Testis (tissue), 3 donors: ENCODE data around the gene TDRD9. TPM values are rescaled to one million over a fixed set of nuclear protein-coding genes. Genes with fewer than 3 reads are reported as not detected.

Source experiments
- DNase-seq: peaks from one replicate; pipeline ENCODE4 v3.0.0-alpha.2; 2019
- H3K27ac ChIP-seq, 2 donors: fragments of 200-600 bp; sonication (generic); one replicate each; pipeline ENCODE4 v1.5.1; 2019
- H3K27me3 ChIP-seq: fragments of 200-600 bp; sonication (generic); one replicate; pipeline ENCODE4 v1.5.1; 2019
- H3K36me3 ChIP-seq: fragments of 200-600 bp; sonication (generic); one replicate; pipeline ENCODE4 v1.5.1; 2017; ENCODE audit warnings: low read depth; ENCODE audit errors: missing control alignments
- H3K4me1 ChIP-seq: fragments of 200-600 bp; sonication (generic); one replicate; pipeline ENCODE4 v1.5.1; 2019
- H3K4me3 ChIP-seq, 2 donors: fragments of 200-600 bp; sonication (generic); one replicate each; pipeline ENCODE4 v1.5.1; 2017 to 2019
- H3K9me3 ChIP-seq: fragments of 200-600 bp; sonication (generic); one replicate; pipeline ENCODE4 v1.5.1; 2017
- CTCF ChIP-seq, 3 experiments: fragments of 450-650 bp in 2 of 3; fragments of 200-600 bp in 1 of 3; sonication (generic) in 1 of 3; IDR thresholded peaks; one replicate each; pipeline ENCODE4 v1.5.1; 2016 to 2019; ENCODE audit warnings: antibody characterized with exemption in 3 of 3, mild to moderate bottlenecking in 2 of 3, moderate library complexity in 1 of 3
- POLR2A ChIP-seq: fragments of 450-650 bp; IDR thresholded peaks from one replicate; pipeline ENCODE4 v1.6.1; 2017; ENCODE audit warnings: antibody characterized with exemption, mild to moderate bottlenecking, moderate library complexity
- WGBS, 2 donors: methylation state at CpG; one replicate each; pipeline ENCODE4 v1.1.5; 2018; 5-methylcytosine and 5-hydroxymethylcytosine counted together
- intact Hi-C: fragments of 100-400 bp; cut with DNase I; formaldehyde crosslinking; loops from one replicate; pipeline ENCODE4 v1.15.1; 2023; ENCODE audit warnings: low total_unique reads
- polyA plus RNA-seq: library from polyadenylated mRNA; stranded (reverse); fragments of 350-450 nt; fragmentation: Illumina TruSeq; extraction: RNeasy Lipid Tissue Mini Kit (QIAGEN cat#74804); gene quantifications from one replicate; pipeline ENCODE4 v1.2.3, GENCODE V29; 2014; ENCODE audit warnings: low read depth, low replicate concordance; ENCODE audit not compliant: insufficient read depth
- total RNA-seq, 2 donors: library from RNA; depleted of rRNA; stranded (reverse); fragments of >200 nt; gene quantifications; one replicate each; pipeline ENCODE4 v1.2.3, GENCODE V29; 2016

The TDRD9 gene
- total and polyA plus RNA-seq, 3 donors from 2014 or later: 41.8 to 72.8 (median 68.5) TPM

GRCh38 chr14:104096751-104097700 is 168.8 kb downstream of the TDRD9 start:
- Histone ChIP-seq H3K27me3 (no peaks in the 10 kb centered on the region), H3K4me3 (no peak overlapping the region), H3K9me3 (no peaks in the 10 kb centered on the region), H3K36me3 (no peaks in the 10 kb centered on the region), H3K27ac (no peak overlapping the region), H3K4me1 (no peaks in the 10 kb centered on the region)
- DNase-seq: no peak
- intact Hi-C loops: no loop called here
- 80 to 84% methylated on average over 7 to 25 of the region's 25 CpGs for WGBS, 2 donors
- TF ChIP-seq POLR2A: no peak
- no peak for TF ChIP-seq CTCF (IDR thresholded peaks at IDR 0.05)

- intact Hi-C loops: no loop called here
- H3K27me3 ChIP-seq: no peaks in the 10 kb centered on the region
- WGBS, 2 donors: 84 to 92% methylated on average over 9 to 25 of the region's 25 CpGs
- no peak overlapping the region for H3K27ac ChIP-seq
- H3K9me3 ChIP-seq: no peaks in the 10 kb centered on the region
- DNase-seq: no peak
- no peak overlapping the region for H3K4me3 ChIP-seq
- TF ChIP-seq POLR2A (no peak), CTCF (IDR thresholded peaks at IDR 0.05) (no peak)
- no peaks in the 10 kb centered on the region for H3K4me1 ChIP-seq
- no peaks in the 10 kb centered on the region for H3K36me3 ChIP-seq
Measured at GRCh38 chr14:104098272-104099095, 170.2 kb downstream of the TDRD9 start.

- no peak for TF ChIP-seq POLR2A
- no peak for TF ChIP-seq CTCF (IDR thresholded peaks at IDR 0.05)
- no peaks in the 10 kb centered on the region for H3K9me3 ChIP-seq
- no peaks in the 10 kb centered on the region for H3K4me1 ChIP-seq
- H3K36me3 ChIP-seq: no peaks in the 10 kb centered on the region
- WGBS, 2 donors: 80 to 84% methylated on average over 1 to 25 of the region's 26 CpGs
- no peaks in the 10 kb centered on the region for H3K27me3 ChIP-seq
- no peak overlapping the region for H3K4me3 ChIP-seq
- DNase-seq: no peak
- intact Hi-C loops: no loop called here
- no peak overlapping the region for H3K27ac ChIP-seq
Measured at GRCh38 chr14:104099096-104100041, 171.1 kb downstream of the TDRD9 start.

GRCh38 chr14:104100171-104101085 is 172.2 kb downstream of the TDRD9 start:
- Histone ChIP-seq H3K4me3 (no peak overlapping the region), H3K36me3 (no peaks in the 10 kb centered on the region), H3K9me3 (no peaks in the 10 kb centered on the region), H3K27ac (no peak overlapping the region), H3K4me1 (no peaks in the 10 kb centered on the region), H3K27me3 (no peaks in the 10 kb centered on the region)
- TF ChIP-seq POLR2A (no peak), CTCF (IDR thresholded peaks at IDR 0.05) (no peak)
- intact Hi-C loops: no loop called here
- DNase-seq: no peak
- WGBS, 2 donors: 72 to 77% methylated on average over 5 to 17 of the region's 23 CpGs
